Skin epidermis (tissue), 12 donors: ENCODE data around the gene RIC1.
"Not testable (repeated sequence)": the region's sequence is repeated elsewhere in the genome, so short reads cannot be mapped to it uniquely, and the experiment has no call there.

Source experiments
- H3K27ac ChIP-seq, 21 experiments: fragments of 200-600 bp; sonication (generic) in 11 of 21; one replicate each; pipeline ENCODE4 v1.5.0; 2020; ENCODE audit warnings: mild to moderate bottlenecking in 3 of 21, inconsistent platforms in 2 of 21, moderate library complexity in 2 of 21
- H3K4me3 ChIP-seq, 7 experiments: fragments of 200-600 bp; sonication (generic) in 2 of 7; one replicate each; pipeline ENCODE4 v1.5.0; 2020; ENCODE audit warnings: inconsistent platforms in 2 of 7, mild to moderate bottlenecking in 2 of 7, moderate library complexity in 1 of 7

The RIC1 gene

DNA sequence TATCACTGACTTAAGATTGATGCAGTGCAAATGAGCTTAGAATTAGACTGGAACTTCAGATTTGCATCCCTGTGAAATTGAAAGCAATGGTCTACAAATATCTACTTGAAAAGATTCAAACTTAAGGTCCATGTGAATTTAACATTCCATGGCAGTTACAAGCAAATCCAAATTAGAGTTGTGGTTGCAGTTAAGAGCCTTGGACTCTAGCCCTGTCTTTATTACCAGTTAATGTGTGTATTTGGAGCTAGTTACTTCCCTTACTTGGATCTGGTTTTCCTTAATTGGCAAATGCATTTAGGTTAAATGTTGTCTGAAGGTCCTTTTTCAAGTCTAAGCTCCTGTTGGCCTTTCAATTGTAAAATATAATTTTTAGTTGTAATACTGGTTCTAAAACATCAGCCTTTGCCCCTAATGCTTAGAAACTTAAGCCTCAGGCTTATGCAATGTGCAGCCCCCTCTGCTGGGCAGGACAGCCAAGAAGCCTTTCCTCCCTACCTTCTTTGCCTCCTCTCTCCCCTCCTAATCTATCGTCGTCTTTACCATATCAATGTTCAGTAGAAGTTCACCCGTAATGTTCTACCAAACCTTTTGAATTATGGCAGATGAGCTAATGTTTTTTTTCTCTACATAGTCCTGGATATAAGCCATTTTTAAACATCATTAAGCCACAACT, 144.6 kb downstream of the RIC1 start:
- Histone ChIP-seq H3K27ac (no peak overlapping the region), H3K4me3 (no peak overlapping the region)

DNA sequence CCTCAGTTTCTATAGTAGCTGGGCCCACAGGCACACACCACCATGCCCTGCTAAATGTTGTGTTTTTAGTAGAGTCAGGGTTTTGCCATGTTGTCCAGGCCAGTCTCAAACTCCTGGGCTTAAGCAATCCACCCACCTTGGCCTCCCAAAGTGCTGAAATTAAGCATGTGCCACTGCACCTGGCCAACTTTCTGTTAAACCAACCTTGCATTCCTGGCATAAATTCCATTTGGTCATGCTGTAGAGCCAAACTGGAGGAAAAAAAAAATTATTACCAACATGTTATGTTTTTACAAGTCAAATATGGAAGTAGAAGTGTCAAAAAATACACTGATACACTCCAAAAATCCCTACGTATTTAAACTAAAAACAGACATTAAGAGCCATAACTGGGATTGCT, 149.9 kb downstream of the RIC1 start:
- no peak overlapping the region for H3K27ac ChIP-seq
- no peak overlapping the region for H3K4me3 ChIP-seq

DNA sequence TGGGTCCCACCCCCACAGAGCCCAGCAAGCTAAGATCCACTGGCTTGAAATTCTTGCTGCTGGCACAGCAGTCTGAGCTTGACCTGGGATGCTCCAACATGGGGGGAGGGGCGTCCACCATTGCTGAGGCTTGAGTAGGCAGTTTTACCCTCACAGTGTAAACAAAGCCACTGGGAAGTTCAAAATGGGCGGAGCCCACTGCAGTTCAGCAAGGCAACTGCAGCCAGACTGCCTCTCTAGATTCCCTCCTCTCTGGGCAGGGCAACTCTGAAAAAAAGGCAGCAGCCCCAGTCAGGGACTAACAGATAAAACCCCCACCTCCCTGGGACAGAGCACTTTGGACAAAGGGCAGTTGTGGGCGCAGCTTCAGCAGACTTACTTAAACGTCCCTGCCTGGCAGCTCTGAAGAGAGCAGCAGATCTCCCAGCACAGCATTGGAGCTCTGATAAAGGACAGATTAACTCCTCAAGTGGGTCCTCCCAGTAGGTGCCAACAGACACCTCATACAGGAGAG, 150.9 kb downstream of the RIC1 start:
- not testable (repeated sequence) for H3K4me3 ChIP-seq, H3K27ac ChIP-seq

DNA sequence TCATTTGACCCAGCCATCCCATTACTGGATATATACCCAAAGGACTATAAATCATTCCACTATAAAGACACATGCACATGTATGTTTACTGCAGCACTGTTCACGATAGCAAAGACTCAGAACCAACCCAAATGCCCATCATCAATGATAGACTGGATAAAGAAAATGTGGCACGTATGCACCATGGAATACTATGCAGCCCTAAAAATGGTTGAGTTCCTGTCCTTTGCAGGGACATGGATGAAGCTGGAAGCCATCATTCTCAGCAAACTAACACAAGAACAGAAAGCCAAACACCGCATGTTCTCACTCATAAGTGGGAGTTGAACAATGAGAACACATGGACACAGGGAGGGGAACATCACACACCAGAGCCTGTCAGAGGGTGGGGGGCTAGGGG, 154.5 kb downstream of the RIC1 start:
- not testable (repeated sequence) for H3K4me3 ChIP-seq, H3K27ac ChIP-seq

DNA sequence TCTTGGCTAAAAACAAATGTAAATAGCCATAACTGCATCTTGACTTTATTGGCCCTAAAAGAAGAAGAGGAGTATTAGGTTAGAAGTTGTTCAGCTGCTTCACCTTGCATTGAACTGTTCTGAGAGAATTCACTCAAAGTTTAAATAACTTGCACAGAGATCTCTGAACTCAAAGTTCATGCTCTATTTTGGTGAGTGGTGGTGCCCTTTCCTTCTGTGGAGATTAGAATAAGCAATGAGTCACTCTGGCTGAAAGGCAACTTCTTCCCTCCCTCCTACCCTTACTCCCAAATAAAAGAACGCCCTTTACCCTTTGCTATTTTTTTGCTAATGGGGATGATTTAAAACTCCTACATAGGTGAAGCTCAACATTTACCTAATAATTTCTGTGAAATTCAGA, 155.1 kb downstream of the RIC1 start:
- H3K4me3 ChIP-seq = no peak overlapping the region
- H3K27ac ChIP-seq = no peak overlapping the region

DNA sequence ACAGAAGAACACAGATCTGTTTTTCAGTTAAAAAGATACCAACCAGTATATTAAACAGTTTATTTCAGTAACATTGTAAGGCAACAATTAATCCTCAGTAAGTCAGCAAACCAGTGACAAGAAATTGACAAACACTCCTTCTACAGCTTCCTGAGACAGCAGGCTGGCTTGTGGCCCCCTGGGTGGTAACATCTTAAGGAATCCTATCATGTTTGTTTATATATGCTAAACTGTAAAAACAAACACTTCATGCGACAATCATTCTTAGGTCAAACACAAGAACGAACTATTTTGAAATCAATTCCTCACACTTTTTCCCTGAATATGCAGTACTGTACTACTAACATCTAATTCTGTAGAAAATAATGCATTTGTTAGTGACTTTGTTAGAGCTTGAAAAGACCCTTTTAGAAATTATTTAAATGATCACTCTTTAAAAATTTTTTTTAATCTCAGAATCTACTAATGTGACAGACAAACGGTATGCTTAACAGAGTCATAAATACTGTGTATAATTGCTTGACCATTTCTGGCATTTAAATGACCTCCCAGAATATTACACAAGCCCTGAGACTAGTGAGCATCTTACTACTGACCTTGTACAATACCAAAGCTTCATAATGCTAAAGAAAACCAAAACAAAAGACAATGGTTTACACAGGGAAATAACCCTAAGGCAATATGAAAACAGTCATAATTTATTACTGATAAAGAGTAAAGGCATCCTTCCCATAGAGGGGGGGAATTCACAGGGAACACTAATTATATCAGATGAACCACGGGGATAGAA, 155.8 kb downstream of the RIC1 start:
- Histone ChIP-seq H3K4me3 (no peak overlapping the region), H3K27ac (no peak overlapping the region)

DNA sequence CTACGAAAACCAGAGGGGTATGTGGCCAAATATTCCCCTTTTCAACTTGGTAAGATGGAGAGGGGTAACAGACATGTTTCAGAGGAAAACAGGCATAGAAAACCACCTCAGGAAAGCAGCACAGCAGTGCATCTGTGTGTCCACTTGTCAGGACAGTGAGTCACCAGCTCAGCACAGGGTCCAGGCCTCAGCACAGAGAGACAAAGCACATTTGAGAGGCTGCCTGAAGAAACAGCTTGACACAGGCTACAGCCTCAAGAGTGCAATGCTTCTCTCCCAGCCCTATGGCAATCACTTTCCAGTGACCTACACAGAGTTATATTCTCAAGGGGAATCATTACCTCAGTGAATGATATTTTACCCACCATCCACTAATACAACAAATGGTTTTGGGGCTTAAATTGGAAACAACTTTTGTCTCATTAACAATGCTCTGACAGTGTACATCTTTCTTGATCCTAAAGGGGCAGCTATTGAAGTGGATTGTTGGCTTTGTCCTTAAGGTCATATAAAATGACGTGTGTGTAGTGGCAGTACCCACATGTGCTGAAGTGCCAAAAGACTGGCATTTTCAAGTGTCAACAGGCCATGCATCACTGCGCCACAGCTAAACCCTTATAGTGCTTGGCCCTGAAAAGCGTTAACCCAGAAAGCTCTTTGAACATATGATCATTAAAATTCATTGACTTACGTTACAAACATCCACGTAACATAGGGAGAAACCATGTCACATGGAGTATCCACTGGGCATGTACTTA, 157.6 kb downstream of the RIC1 start:
- Histone ChIP-seq H3K4me3 (no peak overlapping the region), H3K27ac (no peak overlapping the region)

DNA sequence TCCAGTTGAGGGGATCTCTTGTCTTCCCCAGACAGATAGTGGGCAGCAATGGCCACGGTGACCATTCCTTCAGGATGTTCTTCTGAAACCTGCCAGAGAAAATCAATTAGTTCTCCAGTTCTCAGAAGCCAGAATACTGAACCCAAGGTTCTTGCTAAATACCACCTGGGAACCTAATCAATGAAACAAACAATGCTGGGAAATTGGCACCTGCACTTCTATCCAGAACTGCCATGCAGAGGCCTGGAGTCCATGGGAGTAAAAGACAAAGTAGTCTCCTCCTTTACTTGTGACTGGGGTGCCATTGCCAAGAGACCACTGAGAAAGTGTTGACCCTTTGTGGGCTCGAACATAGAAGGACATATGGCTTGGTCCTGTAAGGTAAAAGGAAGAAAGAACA, 158.3 kb downstream of the RIC1 start:
- H3K4me3 ChIP-seq = no peak overlapping the region
- H3K27ac ChIP-seq = no peak overlapping the region

DNA sequence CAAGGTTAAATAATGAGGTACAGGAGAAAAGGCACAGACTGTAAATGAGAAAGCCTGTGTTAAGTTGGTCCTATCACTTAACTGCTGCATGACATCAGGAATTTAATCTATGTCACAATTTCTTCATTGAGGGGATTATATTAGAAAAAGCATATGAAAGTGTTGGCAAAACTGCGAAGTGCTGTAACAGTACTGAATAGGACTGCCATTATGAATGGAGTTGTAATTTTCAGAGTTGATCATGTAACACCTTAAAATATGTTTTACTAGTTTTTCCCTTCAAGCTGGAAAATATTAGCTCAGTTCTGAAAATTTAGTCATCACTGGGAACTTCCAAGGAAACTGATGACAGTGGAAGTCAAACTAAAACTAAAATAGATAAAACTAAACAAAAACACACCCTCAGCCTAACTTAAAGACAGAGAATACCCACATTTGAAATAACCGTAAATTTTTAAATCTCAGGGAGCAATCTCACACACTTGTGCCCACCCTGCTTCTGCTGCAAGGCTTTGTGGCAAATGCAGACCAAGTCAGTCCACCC, 158.9 kb downstream of the RIC1 start:
- no peak overlapping the region for H3K27ac ChIP-seq
- no peak overlapping the region for H3K4me3 ChIP-seq

DNA sequence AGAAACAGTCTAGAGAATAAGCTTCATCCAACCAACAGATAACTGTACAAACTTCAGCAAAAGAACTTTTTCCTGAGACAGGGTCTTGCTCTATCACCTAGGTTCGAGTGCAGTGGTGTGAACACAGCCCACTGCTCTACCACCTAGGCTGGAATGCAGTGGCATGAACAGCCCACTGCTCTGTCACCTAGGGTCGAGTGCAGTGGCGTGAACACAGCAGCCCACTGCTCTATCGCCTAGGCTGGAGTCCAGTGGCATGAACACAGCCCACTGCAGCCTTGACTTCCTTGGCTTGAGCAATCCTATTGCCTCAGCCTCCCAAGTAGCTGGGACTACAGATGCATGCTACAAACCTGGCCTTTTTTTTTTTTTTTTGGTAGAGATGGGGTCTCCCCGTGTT, 160.6 kb downstream of the RIC1 start:
- H3K4me3 ChIP-seq = no peak overlapping the region

DNA sequence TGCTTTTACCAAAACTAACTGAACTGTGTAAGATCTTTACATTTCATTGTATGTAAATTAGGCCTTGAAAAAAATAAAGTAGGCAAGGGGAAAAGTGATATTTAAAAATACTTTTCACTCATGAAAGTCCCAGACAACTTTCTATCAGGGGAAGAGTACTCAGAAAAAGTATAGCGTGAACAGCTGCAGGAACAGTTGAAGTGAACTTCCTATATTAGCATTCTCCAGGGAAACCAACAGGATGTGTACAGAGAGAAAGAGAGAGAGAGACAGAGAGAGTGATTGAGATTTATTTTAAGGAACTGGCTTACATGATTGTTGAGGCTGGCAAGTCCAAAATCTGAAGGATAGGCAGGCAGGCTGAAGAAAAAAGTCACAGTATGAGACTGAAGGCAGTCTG, 162.0 kb downstream of the RIC1 start:
- Histone ChIP-seq H3K4me3 (no peak overlapping the region), H3K27ac (no peak overlapping the region)

More for the DNA sequence above, 160.6 kb downstream of the RIC1 start:
- H3K27ac ChIP-seq = no peak overlapping the region

DNA sequence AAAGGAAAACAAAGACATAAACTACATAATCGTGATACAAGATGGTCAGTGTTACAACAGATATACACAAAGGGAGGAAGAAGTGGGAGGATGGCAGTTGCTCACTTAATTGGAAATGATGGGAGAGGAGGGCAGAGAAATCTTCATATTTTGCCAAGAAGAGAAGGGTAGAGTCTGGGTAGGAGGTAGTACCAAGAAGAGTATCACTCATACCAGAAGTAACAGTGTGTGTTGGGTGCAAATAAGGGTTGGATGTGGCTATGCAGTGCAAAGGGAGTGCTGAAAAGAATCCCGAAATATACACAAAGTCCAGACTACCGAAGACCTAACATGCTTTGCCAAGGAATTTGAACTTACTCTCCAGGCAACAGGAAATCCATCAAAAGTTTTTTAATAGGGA, 163.0 kb downstream of the RIC1 start:
- no peak overlapping the region for H3K4me3 ChIP-seq
- no peak overlapping the region for H3K27ac ChIP-seq

DNA sequence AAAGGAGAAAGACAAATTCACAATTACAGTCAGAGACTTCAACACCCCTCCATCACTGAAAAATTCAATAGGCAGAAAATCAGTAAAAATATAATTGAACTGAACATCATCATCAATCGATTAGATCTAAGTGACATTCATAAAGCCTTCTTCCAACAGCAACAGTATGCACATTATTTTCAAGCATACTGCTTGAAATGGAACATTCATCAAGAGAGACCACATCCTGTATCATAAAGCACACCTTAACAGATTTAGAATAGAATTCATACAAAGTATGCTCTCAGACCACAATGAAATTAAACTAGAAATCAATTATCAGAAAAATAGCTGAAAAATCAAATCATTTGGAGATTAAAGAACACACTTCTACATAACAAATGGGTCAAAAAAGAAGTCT, 164.9 kb downstream of the RIC1 start:
- Histone ChIP-seq H3K4me3 (no peak overlapping the region), H3K27ac (no peak overlapping the region)

DNA sequence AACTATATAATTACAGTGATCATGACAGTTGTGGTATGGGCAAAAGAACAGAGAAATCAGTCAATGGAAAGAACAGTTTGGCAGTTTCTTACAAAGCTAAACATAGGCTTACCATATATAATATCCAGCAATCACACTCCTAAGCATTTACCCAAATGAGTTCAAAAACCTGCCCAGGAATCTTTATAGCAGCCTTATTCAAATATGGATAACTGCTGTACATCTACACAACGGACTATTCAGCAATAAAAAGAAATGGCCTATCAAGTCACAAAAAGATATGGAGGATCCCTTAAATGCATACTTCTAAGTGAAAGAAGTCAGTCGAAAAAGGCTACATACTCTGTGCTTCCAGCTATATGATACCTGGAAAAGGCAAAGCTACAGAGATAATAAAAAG, 167.4 kb downstream of the RIC1 start:
- Histone ChIP-seq H3K27ac (no peak overlapping the region), H3K4me3 (no peak overlapping the region)

DNA sequence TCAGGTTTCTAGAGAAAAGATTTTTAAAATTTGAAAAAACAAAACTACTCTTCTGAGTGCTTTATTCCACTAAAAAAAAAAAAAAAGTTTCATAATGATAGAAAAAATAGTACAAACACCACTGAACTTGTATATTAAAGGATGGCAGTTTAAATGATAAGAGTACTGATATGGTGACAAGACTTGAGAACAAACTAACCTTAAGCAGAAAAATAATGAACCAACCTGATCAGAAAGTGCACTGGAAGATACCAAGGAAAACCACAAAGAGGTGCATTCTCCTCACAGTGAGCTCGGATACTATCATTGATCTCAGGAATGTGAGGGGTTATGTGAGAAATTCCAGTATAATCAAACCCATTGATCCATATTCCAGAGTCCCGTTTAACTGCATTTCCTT, 169.7 kb downstream of the RIC1 start:
- H3K27ac ChIP-seq = no peak overlapping the region
- H3K4me3 ChIP-seq = no peak overlapping the region

DNA sequence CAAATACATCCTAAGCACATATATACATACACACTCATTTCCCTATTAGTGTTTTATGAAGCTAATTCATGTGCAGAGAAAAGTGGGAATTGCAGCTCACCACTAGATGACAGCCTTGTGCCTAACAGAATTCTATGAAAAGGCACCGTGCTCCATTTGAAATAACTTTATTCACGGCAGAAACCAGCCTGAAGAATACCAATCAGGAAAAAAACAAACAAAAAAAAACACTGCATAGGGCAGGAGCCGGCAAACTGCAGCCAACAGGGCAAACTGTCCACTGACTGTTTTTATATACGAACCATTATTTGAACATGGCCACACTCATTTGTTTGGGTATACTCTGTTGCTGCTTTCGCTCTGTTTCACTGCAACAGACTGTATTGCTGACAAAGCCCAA, 170.4 kb downstream of the RIC1 start:
- peak overlapping the region in 2 of 21 experiments; percentile 21 to 23 for H3K27ac ChIP-seq
- H3K4me3 ChIP-seq = no peak overlapping the region

DNA sequence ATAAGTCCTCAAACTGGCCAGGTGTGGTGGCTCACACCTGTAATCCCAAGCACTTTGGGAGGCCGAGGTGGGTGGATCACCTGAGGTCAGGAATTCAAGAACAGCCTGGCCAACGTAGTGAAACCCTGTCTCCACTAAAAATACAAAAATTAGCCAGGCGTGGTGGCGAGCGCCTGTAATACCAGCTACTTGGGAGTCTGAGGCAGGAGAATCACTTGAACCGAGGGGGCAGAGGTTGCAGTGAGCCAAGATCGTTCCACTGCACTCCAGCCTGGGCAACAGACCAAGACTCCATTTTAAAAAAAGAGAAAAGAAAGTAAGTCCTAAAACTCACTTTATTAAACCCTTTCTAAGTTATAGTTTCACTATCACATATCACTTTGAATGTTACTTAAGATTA, 171.5 kb downstream of the RIC1 start:
- H3K4me3 ChIP-seq, H3K27ac ChIP-seq: not testable (repeated sequence)

DNA sequence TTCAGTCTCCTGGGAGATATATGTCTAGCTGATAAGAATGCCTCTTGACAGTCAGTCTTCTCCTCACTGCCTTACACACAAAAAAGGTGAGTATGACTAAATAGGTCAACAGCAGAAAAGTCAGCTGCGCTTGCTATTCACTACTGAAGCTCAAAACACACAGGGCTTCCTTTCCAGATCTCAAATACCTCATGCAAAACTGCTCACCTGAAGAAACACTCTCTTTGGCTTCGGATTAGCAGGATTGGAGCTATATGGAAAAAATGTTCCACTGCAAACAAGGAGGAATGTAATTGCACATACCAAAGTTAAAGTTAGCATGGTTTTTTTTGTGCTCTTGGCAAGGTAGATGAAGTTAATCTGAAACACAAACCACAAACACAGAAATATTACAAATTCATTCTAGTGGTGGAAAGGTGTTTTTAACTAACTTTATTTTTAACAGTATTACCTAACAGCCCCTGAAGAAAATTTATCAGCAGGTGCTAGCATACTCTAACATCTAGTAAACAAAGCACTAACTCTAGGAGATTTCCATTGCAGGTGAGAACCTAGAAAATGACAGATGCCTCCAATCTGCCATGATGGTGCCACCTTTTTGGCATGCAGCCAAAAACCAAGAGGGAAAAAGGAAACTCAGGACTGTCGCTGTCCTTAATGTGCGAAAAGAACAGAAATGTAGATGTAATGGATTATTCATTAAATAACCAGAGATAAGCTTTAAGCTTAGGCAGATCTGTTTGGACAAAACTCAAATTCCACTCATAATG, 172.2 kb downstream of the RIC1 start:
- Histone ChIP-seq H3K4me3 (no peak overlapping the region), H3K27ac (no peak overlapping the region)

DNA sequence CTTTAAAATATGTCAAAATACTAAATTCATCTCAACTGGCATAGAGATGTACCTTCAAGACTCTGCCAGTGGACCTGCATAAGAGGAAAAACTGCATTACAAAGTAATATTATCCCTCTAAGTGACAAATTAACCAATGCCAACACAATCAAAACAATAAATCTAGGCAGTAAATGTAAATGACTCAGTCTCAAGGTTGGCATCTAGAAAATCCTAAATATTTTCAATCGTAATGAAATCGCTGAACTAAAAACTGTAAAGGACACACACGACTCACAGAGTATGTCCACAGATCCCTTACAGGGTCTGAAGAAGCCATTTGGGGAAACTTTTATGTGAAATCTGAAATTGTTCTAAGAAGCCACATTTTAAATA, 172.8 kb downstream of the RIC1 start:
- Histone ChIP-seq H3K4me3 (no peak overlapping the region), H3K27ac (no peak overlapping the region)

DNA sequence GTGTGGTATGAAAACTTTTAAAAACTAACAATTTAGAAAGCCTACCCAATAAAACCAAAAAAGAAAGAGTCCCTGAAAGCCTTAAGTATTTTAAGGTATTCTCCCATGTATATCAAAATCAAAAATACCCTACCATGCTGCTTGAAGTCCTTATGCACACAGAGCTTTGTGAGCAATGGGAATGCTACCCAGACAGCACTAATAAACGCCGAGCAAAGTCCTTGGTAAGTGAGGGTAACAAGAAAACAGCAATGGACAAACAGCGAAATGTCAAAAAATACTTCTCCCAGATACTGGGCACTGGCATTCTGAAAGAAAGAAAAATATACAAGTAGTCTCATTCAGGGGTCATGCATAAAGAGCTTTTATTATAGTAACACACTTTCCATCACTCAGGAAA, 176.6 kb downstream of the RIC1 start:
- H3K27ac ChIP-seq = no peak overlapping the region

More for the DNA sequence above, 176.6 kb downstream of the RIC1 start:
- H3K4me3 ChIP-seq = no peak overlapping the region
